ENCODE results near the gene TRPM3. TPM values are rescaled to one million over a fixed set of nuclear protein-coding genes. Genes with fewer than 3 reads are reported as not detected.

TRPM3 gene
- total RNA-seq, 4 donors from 2014 or later: 0.11 to 1.3 (median 0.21) TPM

- TF ChIP-seq POLR2A (IDR thresholded peaks at IDR 0.05) (no peak), POLR2AphosphoS5 (IDR thresholded peaks at IDR 0.05) (no peak), CTCF (IDR thresholded peaks at IDR 0.05) (no peak), EP300 (IDR thresholded peaks at IDR 0.05) (no peak)
These were observed 255.9 kb downstream of the TRPM3 start for GRCh38 chr9:70865471-70865870.

GRCh38 chr9:70861797-70862196 is 259.6 kb downstream of the TRPM3 start:
- H3K4me3 ChIP-seq: no peak overlapping the region
- no peaks in the 10 kb centered on the region for H3K36me3 ChIP-seq
- TF ChIP-seq EP300 (IDR thresholded peaks at IDR 0.05): no peak
- no peak for TF ChIP-seq CTCF (IDR thresholded peaks at IDR 0.05)
- TF ChIP-seq POLR2AphosphoS5 (IDR thresholded peaks at IDR 0.05): no peak
- no peak for TF ChIP-seq POLR2A (IDR thresholded peaks at IDR 0.05)
- no peak overlapping the region for H3K27ac ChIP-seq
- H3K9me3 ChIP-seq: no peaks in the 10 kb centered on the region
- no peaks in the 10 kb centered on the region for H3K27me3 ChIP-seq
- no peaks in the 10 kb centered on the region for H3K4me1 ChIP-seq
- WGBS: 71% methylated on average over 4 of the region's 4 CpGs
- no peak for DNase-seq (ENCODE audit: low spot score in 2 of 2)

More at GRCh38 chr9:70865471-70865870, 255.9 kb downstream of the TRPM3 start:
- Histone ChIP-seq H3K9me3 (no peaks in the 10 kb centered on the region), H3K4me1 (no peaks in the 10 kb centered on the region), H3K36me3 (no peaks in the 10 kb centered on the region), H3K27ac (no peak overlapping the region), H3K4me3 (no peak overlapping the region), H3K27me3 (peaks cover 3% of the 10 kb centered on the region)
- no peak for DNase-seq (ENCODE audit: low spot score in 2 of 2)
- WGBS: 96% methylated on average over 2 of the region's 2 CpGs

DNA sequence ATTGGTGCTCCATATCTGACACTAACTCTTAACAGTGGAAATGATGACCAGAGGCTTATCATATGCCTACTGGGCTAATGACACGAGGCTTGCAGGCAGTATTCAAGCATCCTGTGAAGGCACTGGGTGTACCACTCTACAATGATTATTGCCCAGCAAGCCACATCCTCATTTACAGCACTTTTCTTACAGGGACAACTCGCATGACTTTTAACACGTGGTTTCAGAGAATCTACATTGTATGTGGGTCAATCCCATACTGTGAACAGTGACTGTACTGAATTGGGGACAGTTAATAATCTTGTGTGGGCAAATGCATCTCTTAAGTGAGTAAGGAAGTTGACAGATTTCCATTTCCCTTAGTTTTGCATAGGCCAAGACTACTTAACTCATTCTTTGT is 260.0 kb downstream of the TRPM3 start:
- H3K4me1 ChIP-seq: no peaks in the 10 kb centered on the region
- TF ChIP-seq POLR2AphosphoS5 (IDR thresholded peaks at IDR 0.05): no peak
- no peak for TF ChIP-seq CTCF (IDR thresholded peaks at IDR 0.05)
- no peak for TF ChIP-seq POLR2A (IDR thresholded peaks at IDR 0.05)
- TF ChIP-seq EP300 (IDR thresholded peaks at IDR 0.05): no peak
- 77% methylated on average over 3 of the region's 3 CpGs for WGBS
- no peak for DNase-seq (ENCODE audit: low spot score in 2 of 2)
- H3K4me3 ChIP-seq: no peak overlapping the region
- no peaks in the 10 kb centered on the region for H3K36me3 ChIP-seq
- no peaks in the 10 kb centered on the region for H3K27me3 ChIP-seq
- H3K9me3 ChIP-seq: no peaks in the 10 kb centered on the region
- H3K27ac ChIP-seq: no peak overlapping the region

GRCh38 chr9:70859694-70860093 is 261.7 kb downstream of the TRPM3 start:
- 82% methylated on average over 2 of the region's 2 CpGs for WGBS
- H3K4me3 ChIP-seq: no peak overlapping the region
- H3K9me3 ChIP-seq: no peaks in the 10 kb centered on the region
- no peak overlapping the region for H3K27ac ChIP-seq
- no peaks in the 10 kb centered on the region for H3K4me1 ChIP-seq
- H3K27me3 ChIP-seq: no peaks in the 10 kb centered on the region
- H3K36me3 ChIP-seq: no peaks in the 10 kb centered on the region
- DNase-seq (ENCODE audit: low spot score in 2 of 2): no peak
- no peak for TF ChIP-seq EP300 (IDR thresholded peaks at IDR 0.05)
- no peak for TF ChIP-seq POLR2A (IDR thresholded peaks at IDR 0.05)
- TF ChIP-seq POLR2AphosphoS5 (IDR thresholded peaks at IDR 0.05): no peak
- no peak for TF ChIP-seq CTCF (IDR thresholded peaks at IDR 0.05)

GRCh38 chr9:70856411-70856810 is 265.0 kb downstream of the TRPM3 start:
- H3K36me3 ChIP-seq: no peaks in the 10 kb centered on the region
- H3K4me3 ChIP-seq: no peak overlapping the region
- WGBS: 83% methylated on average over 2 of the region's 2 CpGs
- no peak for DNase-seq (ENCODE audit: low spot score in 2 of 2)
- no peak for TF ChIP-seq POLR2AphosphoS5 (IDR thresholded peaks at IDR 0.05)
- H3K4me1 ChIP-seq: no peaks in the 10 kb centered on the region
- H3K9me3 ChIP-seq: no peaks in the 10 kb centered on the region
- H3K27me3 ChIP-seq: no peaks in the 10 kb centered on the region
- H3K27ac ChIP-seq: no peak overlapping the region

DNA sequence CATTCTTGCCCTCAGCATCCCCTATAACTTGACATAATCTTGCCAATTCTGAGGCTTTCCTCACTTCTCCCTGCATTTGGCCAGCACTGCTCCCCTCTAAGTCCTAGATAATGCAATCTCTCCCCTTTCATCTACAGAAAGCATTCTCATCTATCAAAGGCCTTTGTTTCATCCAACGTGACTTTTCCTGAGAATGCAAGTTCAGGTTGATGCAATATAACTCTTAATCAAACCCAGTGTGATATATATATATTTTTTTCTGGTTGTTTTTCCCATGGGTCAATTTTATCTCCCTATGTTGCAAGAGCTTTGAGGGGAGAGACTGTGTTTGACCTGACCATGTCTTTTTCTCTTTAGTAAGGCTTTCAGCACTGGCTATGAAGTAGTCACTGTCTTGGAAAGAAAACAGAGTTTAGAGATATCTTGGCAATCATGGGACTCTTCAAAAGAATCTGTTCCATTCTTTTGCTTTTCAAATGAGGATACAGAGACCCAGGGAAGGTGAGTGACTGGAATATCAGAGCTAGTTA is 268.6 kb downstream of the TRPM3 start:
- WGBS: 76% methylated on average over 1 of the region's 1 CpG

More for the DNA sequence above, 268.6 kb downstream of the TRPM3 start:
- Histone ChIP-seq H3K9me3 (no peaks in the 10 kb centered on the region), H3K4me1 (no peaks in the 10 kb centered on the region), H3K27me3 (no peaks in the 10 kb centered on the region), H3K4me3 (no peak overlapping the region), H3K36me3 (no peaks in the 10 kb centered on the region), H3K27ac (no peak overlapping the region)
- no peak for DNase-seq (ENCODE audit: low spot score in 2 of 2)
- TF ChIP-seq POLR2AphosphoS5 (IDR thresholded peaks at IDR 0.05) (no peak), POLR2A (IDR thresholded peaks at IDR 0.05) (no peak), EP300 (IDR thresholded peaks at IDR 0.05) (no peak), CTCF (IDR thresholded peaks at IDR 0.05) (no peak)
